Ovary (tissue), 9 donors: Measurements from ENCODE around the gene EPB41L2. TPM values are rescaled to one million over a fixed set of nuclear protein-coding genes. Genes with fewer than 3 reads are reported as not detected.
A peak's percentile ranks its signal among the peaks of the same experiment; 100 is the strongest.

Experiments used
- DNase-seq, 5 donors: peaks; one replicate each; pipeline ENCODE4 v3.0.0-alpha.2; 2019 to 2020
- H3K27ac ChIP-seq, 2 donors: fragments of 200-600 bp; one replicate each; pipeline versions ENCODE4 v1.5.1 to v1.8.0; 2019 to 2022
- H3K27me3 ChIP-seq: fragments of 200-600 bp; one replicate; pipeline ENCODE4 v1.8.0; 2022
- H3K36me3 ChIP-seq: fragments of 200-600 bp; sonication (generic); one replicate; pipeline ENCODE4 v1.5.1; 2019
- H3K4me1 ChIP-seq: one replicate; pipeline ENCODE4 v1.8.1; 2013; ENCODE audit warnings: mild to moderate bottlenecking, moderate library complexity; ENCODE audit not compliant: insufficient read depth
- H3K4me3 ChIP-seq: fragments of 200-600 bp; sonication (generic); one replicate; pipeline ENCODE4 v1.5.1; 2017
- H3K9me3 ChIP-seq, 2 donors: fragments of 200-600 bp in 1 of 2; sonication (generic) in 1 of 2; one replicate each; pipeline versions ENCODE4 v1.5.1 to v1.8.1; 2013 to 2019; ENCODE audit warnings: mild to moderate bottlenecking in 1 of 2, moderate library complexity in 1 of 2
- CTCF ChIP-seq, 3 donors: fragments of 450-650 bp in 2 of 3; fragments of 200-600 bp in 1 of 3; IDR thresholded peaks; one replicate each; pipeline versions ENCODE4 v1.5.1 to v1.8.0; 2016 to 2022; ENCODE audit warnings: antibody characterized with exemption in 3 of 3, mild to moderate bottlenecking in 1 of 3
- EP300 ChIP-seq: sonication (generic); formaldehyde crosslinking; IDR thresholded peaks from one replicate; pipeline ENCODE4 v1.6.1; 2017; ENCODE audit warnings: antibody characterized with exemption
- POLR2A ChIP-seq: fragments of 450-650 bp; IDR thresholded peaks from one replicate; pipeline ENCODE4 v1.6.1; 2017; ENCODE audit warnings: antibody characterized with exemption, mild to moderate bottlenecking, moderate library complexity
- WGBS, 3 donors: extraction: QIAGEN DNeasy Blood & Tissue Kit in 1 of 3; methylation state at CpG; one replicate each; pipeline versions ENCODE4 v1.1.5 to v1.1.7; 2013 to 2017; 5-methylcytosine and 5-hydroxymethylcytosine counted together
- intact Hi-C, 4 donors: fragments of 100-400 bp; cut with DNase I; formaldehyde crosslinking; loops; one replicate each; pipeline versions ENCODE4 v1.11.0 to v1.15.1; 2022 to 2023
- polyA plus RNA-seq, 2 donors: library from polyadenylated mRNA; stranded (reverse); fragments of 200-250 nt in 1 of 2; fragments of 350-450 nt in 1 of 2; fragmentation: Illumina TruSeq in 1 of 2; extraction: RNeasy Lipid Tissue Mini Kit (QIAGEN cat#74804) in 1 of 2; gene quantifications; one replicate each; pipeline ENCODE4 v1.2.3, GENCODE V29; 2013 to 2014
- total RNA-seq, 7 donors: library from RNA; depleted of rRNA in 2 of 7; stranded (reverse); fragments of >200 nt in 2 of 7; fragmentation: NEBNext Ultra II Directional in 3 of 7; extraction: Animal tissue kit (Norgen Biotek cat#: 25700) in 3 of 7; gene quantifications; one replicate each; pipeline versions ENCODE4 v1.1.0 to v1.2.4, GENCODE V29; 2016 to 2023
- donor health status: DM: no; HTN: no; CAD: no; lungs with moderate emphysema.
- donor health status: DM: no; HTN: no; CAD: no.
- donor health status: Bipolar disorder and iron deficiency.
- donor health status: DM: yes; HTN: yes; CAD: no.
- donor health status: DM: no; HTN: no; CAD: no.
- donor health status: DM: yes; HTN: yes; CAD: no.

Gene EPB41L2
- total and polyA plus RNA-seq, 9 donors: 49.8 to 294 (median 204) TPM

- Histone ChIP-seq H3K36me3 (no peaks in the 10 kb centered on the region), H3K4me1 (peaks cover 8% of the 10 kb centered on the region), H3K4me3 (peak overlapping the region; percentile 12), H3K27ac (peak overlapping the region in 1 of 2 donors; percentile 57), H3K27me3 (no peaks in the 10 kb centered on the region), H3K9me3 (no peaks in the 10 kb centered on the region)
- DNase-seq: peak in 4 of 5 donors; percentile 37 to 51 (median 44)
- TF ChIP-seq EP300: no peak
- TF ChIP-seq CTCF (IDR thresholded peaks at IDR 0.05): no peak
- TF ChIP-seq POLR2A: no peak
- intact Hi-C loops: no loop called here
- 5 to 16% (median 6%) methylated on average over 8 of the region's 8 CpGs for WGBS, 3 donors
Measured at GRCh38 chr6:130969791-130970491, 93.1 kb downstream of the EPB41L2 start.

GRCh38 chr6:130969166-130969565 lies 93.9 kb downstream of the EPB41L2 start:
- TF ChIP-seq CTCF (IDR thresholded peaks at IDR 0.05): no peak
- no peak for TF ChIP-seq EP300
- no peak for TF ChIP-seq POLR2A
- H3K27me3 ChIP-seq: no peaks in the 10 kb centered on the region
- intact Hi-C loops: no loop called here
- peak overlapping the region in 1 of 2 donors; percentile 57 for H3K27ac ChIP-seq
- no peak for DNase-seq
- H3K36me3 ChIP-seq: no peaks in the 10 kb centered on the region
- WGBS, 3 donors: 15 to 16% (median 15%) methylated on average over 4 of the region's 4 CpGs
- H3K4me1 ChIP-seq: peaks cover 8% of the 10 kb centered on the region
- H3K4me3 ChIP-seq: peak overlapping the region; percentile 12
- no peaks in the 10 kb centered on the region for H3K9me3 ChIP-seq

GRCh38 chr6:130968476-130968875 lies 94.6 kb downstream of the EPB41L2 start:
- H3K27ac ChIP-seq: no peak overlapping the region
- DNase-seq: no peak
- 6 to 14% (median 8%) methylated on average over 4 of the region's 4 CpGs for WGBS, 3 donors
- H3K4me1 ChIP-seq: peaks cover 8% of the 10 kb centered on the region
- TF ChIP-seq EP300: no peak
- TF ChIP-seq POLR2A: no peak
- no peak for TF ChIP-seq CTCF (IDR thresholded peaks at IDR 0.05)
- H3K9me3 ChIP-seq: no peaks in the 10 kb centered on the region
- H3K36me3 ChIP-seq: no peaks in the 10 kb centered on the region
- no peaks in the 10 kb centered on the region for H3K27me3 ChIP-seq
- intact Hi-C loops: no loop called here
- no peak overlapping the region for H3K4me3 ChIP-seq

- 39 to 50% (median 47%) methylated on average over 7 of the region's 7 CpGs for WGBS, 3 donors
- no peak for TF ChIP-seq POLR2A
- no peak for TF ChIP-seq CTCF (IDR thresholded peaks at IDR 0.05)
- no peak for TF ChIP-seq EP300
- Histone ChIP-seq H3K27ac (no peak overlapping the region), H3K4me1 (peaks cover 8% of the 10 kb centered on the region), H3K27me3 (no peaks in the 10 kb centered on the region), H3K36me3 (no peaks in the 10 kb centered on the region), H3K4me3 (no peak overlapping the region), H3K9me3 (no peaks in the 10 kb centered on the region)
- no peak for DNase-seq
- intact Hi-C loops: no loop called here
Measured at GRCh38 chr6:130967502-130968445, 95.3 kb downstream of the EPB41L2 start.
